Panc1 (cell line): Measurements from ENCODE around the gene FBLN2. TPM values are rescaled to one million over a fixed set of nuclear protein-coding genes. Genes with fewer than 3 reads are reported as not detected.

Experiments used
- ATAC-seq: fragments of 200-7000 bp; cut with Tn5 transposase; 2 replicates; pipeline ENCODE4 v1.9.1; 2020; ENCODE audit warnings: mild to moderate bottlenecking, moderate library complexity
- BruUV-seq: library from RNA; stranded (reverse); fragments of 400-500 nt; replicated peaks from 2 replicates; lab custom pipeline; 2021; lab: Mats Ljungman, UMichigan
- CTCF ChIA-PET: fragments of 300-600 bp; sonication (Branson Sonifier 250); formaldehyde crosslinking; loops from one replicate; lab custom pipeline; 2022; ENCODE audit warnings: antibody characterized with exemption; lab: Charles Lee
- POLR2A ChIA-PET: fragments of 300-600 bp; sonication (Branson Sonifier 250); formaldehyde crosslinking; loops from one replicate; lab custom pipeline; 2022; ENCODE audit warnings: antibody characterized with exemption; lab: Charles Lee
- DNase-seq: peaks from one replicate; pipeline ENCODE4 v3.0.0-alpha.2; 2010; ENCODE audit warnings: low read depth, low spot score
- H3K27ac ChIP-seq: 2 replicates; pipeline ENCODE4 v1.5.1; 2011; ENCODE audit warnings: mild to moderate bottlenecking, low read length, inconsistent platforms
- H3K27me3 ChIP-seq: fragments of 200-500 bp; sonication (Bioruptor generic); 2 replicates; pipeline ENCODE4 v1.6.0; 2014; ENCODE audit warnings: low read length, inconsistent platforms; ENCODE audit not compliant: control insufficient read depth, insufficient read depth
- H3K36me3 ChIP-seq: fragments of 200-500 bp; sonication (Bioruptor generic); 2 replicates; pipeline ENCODE4 v1.5.1; 2014; ENCODE audit warnings: inconsistent platforms, mild to moderate bottlenecking, low read length, moderate library complexity; ENCODE audit not compliant: control insufficient read depth, insufficient read depth
- H3K4me1 ChIP-seq: 2 replicates; pipeline ENCODE4 v1.5.1; 2011; ENCODE audit warnings: inconsistent platforms, mild to moderate bottlenecking, low read length, moderate library complexity; ENCODE audit not compliant: control insufficient read depth, insufficient read depth
- H3K4me3 ChIP-seq, 2 experiments: 2 replicates each; pipeline ENCODE4 v1.5.1; 2011 to 2012; ENCODE audit warnings: low read depth in 2 of 2, low read length in 2 of 2, mild to moderate bottlenecking in 2 of 2, inconsistent platforms in 1 of 2, moderate library complexity in 1 of 2
- H3K9me3 ChIP-seq: fragments of 200-500 bp; sonication (Bioruptor generic); 2 replicates; pipeline ENCODE4 v1.5.1; 2014; ENCODE audit warnings: low read depth, mild to moderate bottlenecking, inconsistent platforms, low read length, moderate library complexity; ENCODE audit not compliant: control insufficient read depth, insufficient read depth
- POLR2AphosphoS5 ChIP-seq: IDR thresholded peaks from 2 replicates; pipeline ENCODE4 v1.6.1; 2012; ENCODE audit warnings: mild to moderate bottlenecking, low read depth, low read length, moderate library complexity
- REST ChIP-seq, 2 experiments: IDR thresholded peaks; 2 replicates each; pipeline ENCODE4 v1.6.1; 2011 to 2012; ENCODE audit warnings: low read depth in 2 of 2, control low read depth in 1 of 2, low read length in 1 of 2, mild to moderate bottlenecking in 1 of 2, moderate library complexity in 1 of 2; ENCODE audit not compliant: insufficient read depth in 1 of 2
- SIN3A ChIP-seq: IDR thresholded peaks from 2 replicates; pipeline ENCODE4 v1.6.1; 2012; ENCODE audit warnings: low read depth, mild to moderate bottlenecking, low read length, moderate library complexity, borderline replicate concordance; ENCODE audit not compliant: insufficient read depth
- TCF7L2 ChIP-seq: IDR thresholded peaks from 2 replicates; pipeline ENCODE4 v1.6.1; 2011; ENCODE audit warnings: mild to moderate bottlenecking, low read depth, low read length, inconsistent platforms
- in situ Hi-C: cut with HindIII; loops from 2 replicates; pipeline ENCODE4 v1.10.0; 2016; ENCODE audit warnings: low sequenced_read_pairs, low pct_unique_long_range_greater_than_20kb
- intact Hi-C: fragments of 100-400 bp; cut with micrococcal nuclease; formaldehyde crosslinking; loops from one replicate; pipeline ENCODE4 v1.10.0; 2022; ENCODE audit not compliant: unreplicated experiment
- total RNA-seq: library from RNA; stranded (reverse); gene quantifications from one replicate; pipeline ENCODE4 v1.2.1, GENCODE V29; 2021; ENCODE audit not compliant: unreplicated experiment
- TF ChIP-seq, protein P1 (sequence below): fragments of 450-650 bp; IDR thresholded peaks from 2 replicates; pipeline ENCODE4 v1.5.1; 2017; ENCODE audit warnings: mild to moderate bottlenecking

FBLN2 gene
- total RNA-seq, 1 experiment from 2014 or later = 0.44 TPM

DNA sequence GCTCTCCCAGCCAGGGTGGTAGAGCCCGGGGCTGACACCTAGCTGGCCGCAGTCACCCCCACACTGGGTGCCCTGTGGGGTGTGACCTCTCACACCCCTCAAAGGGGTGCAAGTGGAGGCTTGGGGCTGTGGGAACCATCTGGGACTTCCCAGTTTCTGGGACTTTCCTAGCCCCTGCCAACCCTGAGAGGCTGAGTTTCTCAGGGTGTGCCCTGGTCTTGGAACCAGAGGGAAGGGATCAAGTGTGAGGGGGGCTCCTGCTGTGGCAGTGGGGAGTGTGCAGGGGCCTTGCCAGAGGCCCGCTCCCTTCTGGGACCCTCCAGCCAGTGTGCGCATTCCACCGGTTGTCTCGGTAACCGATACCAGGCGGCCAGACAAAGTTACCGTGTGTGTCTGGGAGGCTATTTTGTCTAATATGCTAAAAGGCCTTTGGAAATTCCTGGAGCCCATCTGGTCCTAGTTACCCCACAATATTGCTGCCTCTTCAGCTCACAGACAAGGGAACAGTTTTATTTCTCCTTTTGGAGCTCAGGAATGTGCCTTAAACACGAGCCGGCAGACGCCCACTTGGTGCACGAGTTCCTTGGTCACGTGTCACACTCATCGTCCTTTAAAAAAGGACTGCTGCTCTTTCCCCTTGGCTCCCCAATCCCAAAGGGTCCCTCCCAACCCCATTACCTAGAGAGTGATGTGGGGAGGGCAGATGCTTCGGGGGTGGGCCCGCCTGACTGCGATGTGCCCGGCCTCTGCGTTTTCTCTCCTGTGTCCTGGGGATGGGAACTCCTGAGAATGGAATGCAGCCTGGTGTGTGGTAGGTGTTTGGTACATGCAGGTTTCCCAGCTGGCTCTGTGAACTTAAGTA, 35.6 kb upstream of the FBLN2 start:
- no peak for TF ChIP-seq TCF7L2
- TF ChIP-seq, protein P1, sequence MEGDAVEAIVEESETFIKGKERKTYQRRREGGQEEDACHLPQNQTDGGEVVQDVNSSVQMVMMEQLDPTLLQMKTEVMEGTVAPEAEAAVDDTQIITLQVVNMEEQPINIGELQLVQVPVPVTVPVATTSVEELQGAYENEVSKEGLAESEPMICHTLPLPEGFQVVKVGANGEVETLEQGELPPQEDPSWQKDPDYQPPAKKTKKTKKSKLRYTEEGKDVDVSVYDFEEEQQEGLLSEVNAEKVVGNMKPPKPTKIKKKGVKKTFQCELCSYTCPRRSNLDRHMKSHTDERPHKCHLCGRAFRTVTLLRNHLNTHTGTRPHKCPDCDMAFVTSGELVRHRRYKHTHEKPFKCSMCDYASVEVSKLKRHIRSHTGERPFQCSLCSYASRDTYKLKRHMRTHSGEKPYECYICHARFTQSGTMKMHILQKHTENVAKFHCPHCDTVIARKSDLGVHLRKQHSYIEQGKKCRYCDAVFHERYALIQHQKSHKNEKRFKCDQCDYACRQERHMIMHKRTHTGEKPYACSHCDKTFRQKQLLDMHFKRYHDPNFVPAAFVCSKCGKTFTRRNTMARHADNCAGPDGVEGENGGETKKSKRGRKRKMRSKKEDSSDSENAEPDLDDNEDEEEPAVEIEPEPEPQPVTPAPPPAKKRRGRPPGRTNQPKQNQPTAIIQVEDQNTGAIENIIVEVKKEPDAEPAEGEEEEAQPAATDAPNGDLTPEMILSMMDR = no peak
- TF ChIP-seq SIN3A = no peak
- TF ChIP-seq POLR2AphosphoS5 = no peak
- TF ChIP-seq REST (IDR thresholded peaks at IDR 0.05; ENCODE audit: insufficient read depth in 1 of 2, low read depth in 2 of 2, low read length in 1 of 2) = no peak
- ATAC-seq = no peak
- Histone ChIP-seq H3K9me3 (no peaks in the 10 kb centered on the region), H3K4me3 (no peak overlapping the region), H3K4me1 (no peaks in the 10 kb centered on the region), H3K36me3 (no peaks in the 10 kb centered on the region), H3K27ac (no peak overlapping the region), H3K27me3 (no peaks in the 10 kb centered on the region)
- in situ Hi-C loops (no loop called here), intact Hi-C loops (no loop called here)
- ChIA-PET POLR2A (no interaction called here), CTCF (no interaction called here)
- no TSS peak for BruUV-seq
- DNase-seq = no peak

DNA sequence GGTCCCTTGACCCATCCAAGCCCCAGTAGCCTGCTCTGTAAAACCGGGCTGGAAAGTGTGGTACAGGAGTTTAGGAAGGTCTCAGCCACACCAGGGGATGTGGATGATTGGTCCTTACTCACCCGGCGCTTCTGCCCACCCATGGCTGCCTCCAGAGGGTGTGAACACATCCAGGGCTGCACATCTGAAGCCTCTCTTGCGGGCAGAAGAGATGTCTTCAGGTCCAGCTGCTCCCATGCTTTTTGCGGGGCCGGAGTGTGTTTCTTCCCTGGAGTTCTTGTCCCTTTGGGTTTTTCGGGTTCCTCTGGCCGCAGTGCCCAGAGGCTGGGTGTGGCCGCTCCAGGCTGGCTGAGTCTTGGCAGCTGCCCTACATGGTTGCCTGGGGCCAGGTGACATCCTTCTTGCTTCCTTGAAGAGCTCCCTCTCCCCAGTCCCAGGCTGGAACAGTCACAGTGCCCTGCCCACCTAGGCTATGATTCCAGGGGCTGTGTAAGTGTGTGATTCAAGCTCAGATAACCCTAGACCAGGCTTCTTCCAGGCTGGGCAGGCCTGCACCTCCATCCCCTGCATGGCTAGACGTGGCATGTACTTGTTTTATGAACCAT, 34.9 kb upstream of the FBLN2 start:
- in situ Hi-C loops = no loop called here
- ChIA-PET CTCF (interaction anchor here (1.2 kb wide), 1 partner anchor 141 kb away, joined by 3 read pairs; no protein-coding TSS in a partner anchor), POLR2A (no interaction called here)
- no peak overlapping the region for H3K4me3 ChIP-seq
- no peak for TF ChIP-seq REST (IDR thresholded peaks at IDR 0.05; ENCODE audit: insufficient read depth in 1 of 2, low read depth in 2 of 2, low read length in 1 of 2)
- TF ChIP-seq POLR2AphosphoS5 = no peak
- TF ChIP-seq, protein P1 = no peak
- no peak for TF ChIP-seq TCF7L2
- no peak for TF ChIP-seq SIN3A
- H3K9me3 ChIP-seq = no peaks in the 10 kb centered on the region
- ATAC-seq = no peak
- no peaks in the 10 kb centered on the region for H3K27me3 ChIP-seq
- intact Hi-C loops = no loop called here
- no peaks in the 10 kb centered on the region for H3K4me1 ChIP-seq
- H3K27ac ChIP-seq = no peak overlapping the region
- no peaks in the 10 kb centered on the region for H3K36me3 ChIP-seq
- no peak for DNase-seq
- BruUV-seq = no TSS peak
